ENCODE measurements around the gene MATK.

- TF ChIP-seq CTCF (conservative IDR thresholded peaks at IDR 0.05; ENCODE audit: low read depth, low read length) (peak; percentile 73), EZH2 (IDR thresholded peaks at IDR 0.05; ENCODE audit: low read length, unreplicated experiment) (no peak)
These were observed 24.6 kb downstream of the MATK start, which contains the start of gene APBA3 for GRCh38 chr19:3761382-3762129.
